HG03095 (cell line): ENCODE measurements around the gene PFKFB3.
"Not testable (repeated sequence)": the region's sequence is repeated elsewhere in the genome, so short reads cannot be mapped to it uniquely, and the experiment has no call there.

Experiments
- ATAC-seq: cut with Tn5 transposase; IDR thresholded peaks from one replicate; pipeline ENCODE4 v1.9.1; 2021; ENCODE audit warnings: moderate library complexity; ENCODE audit not compliant: unreplicated experiment

PFKFB3 gene

DNA sequence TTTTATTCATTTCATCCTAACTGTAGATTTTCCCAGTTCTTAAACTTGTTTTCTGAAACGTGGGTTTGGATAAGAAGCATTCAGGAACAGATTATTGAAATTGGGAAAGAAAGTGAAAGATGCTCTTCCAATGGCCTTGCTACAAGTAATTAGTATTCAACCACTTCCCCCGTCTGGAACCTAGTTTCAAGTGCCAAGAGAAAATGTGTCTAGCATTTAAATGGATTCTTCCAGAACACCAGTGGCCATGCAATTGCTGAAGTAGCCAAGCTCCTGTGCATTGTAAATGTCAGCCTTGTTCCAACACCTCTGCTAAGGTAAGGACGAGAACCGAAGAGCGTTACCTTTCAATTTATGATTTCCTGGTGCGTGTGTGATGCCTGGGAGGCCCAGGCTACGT lies 68.2 kb downstream of the PFKFB3 start:
- no peak for ATAC-seq

DNA sequence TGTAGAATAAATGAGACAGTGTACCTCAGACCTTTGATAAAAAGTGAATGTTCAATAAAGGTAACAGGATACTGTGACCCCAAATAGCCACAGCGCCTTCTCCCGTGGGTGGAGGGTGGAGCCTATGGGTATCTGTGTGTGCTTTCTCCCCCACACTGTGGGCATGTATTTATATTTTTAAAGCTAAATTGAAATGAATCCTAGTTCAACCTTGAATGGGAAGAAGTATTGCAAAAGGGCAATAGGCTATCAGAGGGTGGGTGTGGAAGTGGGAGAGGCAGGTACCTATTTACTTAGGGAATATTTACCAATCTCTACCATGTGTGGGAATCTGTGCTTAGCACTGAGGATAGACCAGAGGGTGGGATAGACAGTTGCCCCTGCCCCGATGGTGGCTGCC lies 68.9 kb downstream of the PFKFB3 start:
- no peak for ATAC-seq

DNA sequence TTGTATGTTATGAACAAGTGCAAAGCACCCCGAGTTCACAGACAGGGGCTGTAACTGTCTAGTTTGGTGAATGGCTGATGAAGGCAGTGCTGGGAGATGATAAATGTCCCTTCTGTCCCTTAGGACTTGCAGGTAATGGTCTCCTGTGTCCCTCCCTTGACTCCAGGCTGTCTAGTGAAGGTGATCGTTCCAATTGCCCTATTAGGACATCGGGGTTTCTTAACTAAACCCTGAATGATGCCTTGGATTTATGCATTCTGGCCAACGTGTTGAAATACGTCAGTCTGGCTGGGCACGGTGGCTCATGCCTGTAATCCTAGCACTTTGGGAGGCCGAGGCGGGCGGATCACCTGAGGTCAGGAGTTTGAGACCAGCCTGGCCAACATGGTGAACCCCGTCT lies 69.4 kb downstream of the PFKFB3 start:
- no peak for ATAC-seq

DNA sequence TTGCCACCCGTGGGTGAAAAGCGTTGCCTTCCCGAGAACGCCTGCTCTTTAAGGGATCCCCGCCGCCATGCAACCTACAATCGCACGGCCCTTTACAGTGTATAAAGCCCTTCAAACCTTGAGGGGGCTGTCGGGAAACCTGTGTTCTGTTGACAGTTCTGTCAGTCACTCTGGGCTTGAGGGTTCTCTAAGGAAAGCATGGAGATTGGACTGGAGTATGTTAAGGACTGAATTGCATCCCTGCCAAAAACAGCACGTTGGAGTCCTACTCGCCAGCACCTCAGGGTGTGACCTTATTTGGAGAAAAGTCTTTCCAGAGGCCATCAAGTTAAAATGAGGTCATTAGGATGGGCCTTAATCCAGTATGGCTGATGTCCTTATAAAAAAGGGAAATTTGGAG lies 70.6 kb downstream of the PFKFB3 start:
- no peak for ATAC-seq

- no peak for ATAC-seq
Observed at GRCh38 chr10:6274040-6274439, 71.3 kb downstream of the PFKFB3 start.

DNA sequence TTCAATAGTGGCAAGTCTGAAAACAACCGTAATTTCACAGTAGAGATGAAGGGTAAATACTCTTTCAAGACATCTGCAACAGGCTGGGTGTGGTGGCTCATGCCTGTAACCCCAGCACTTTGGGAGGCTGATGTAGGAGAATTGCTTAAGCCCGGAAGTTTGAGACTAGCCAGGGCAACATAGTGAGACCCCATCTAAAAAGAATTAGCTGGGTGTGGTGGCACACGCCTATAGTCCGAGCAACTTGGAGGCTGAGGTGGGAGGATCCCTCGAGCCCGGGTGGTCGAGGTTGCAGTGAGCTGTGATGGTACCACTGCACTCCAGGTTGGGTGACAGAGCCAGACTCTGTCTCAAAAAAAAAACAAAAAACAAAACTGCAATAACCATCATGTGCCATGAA lies 71.8 kb downstream of the PFKFB3 start:
- no peak for ATAC-seq

- peak; percentile 54 for ATAC-seq
Observed at GRCh38 chr10:6275022-6275997, 72.6 kb downstream of the PFKFB3 start.

DNA sequence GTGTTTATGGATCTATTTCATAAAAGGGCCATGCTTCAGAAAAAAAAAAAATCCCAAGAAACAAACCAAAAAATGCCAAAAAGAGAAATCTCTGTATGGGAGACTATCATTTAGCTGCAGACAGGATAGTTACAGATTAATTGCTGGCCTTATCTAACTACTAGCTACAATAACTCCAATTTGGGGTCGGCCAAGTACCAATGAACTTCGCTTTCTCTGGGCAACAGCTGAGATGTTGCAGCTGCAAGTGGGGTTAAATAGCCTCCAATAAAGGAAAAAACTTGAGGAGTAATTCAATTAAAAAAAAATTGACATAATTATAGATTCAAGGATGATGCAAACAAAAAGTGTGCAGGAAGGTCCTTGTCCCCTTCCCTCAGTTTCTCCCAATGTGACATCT lies 73.6 kb downstream of the PFKFB3 start:
- ATAC-seq: no peak

GRCh38 chr10:6278519-6279120 lies 75.9 kb downstream of the PFKFB3 start:
- no peak for ATAC-seq

DNA sequence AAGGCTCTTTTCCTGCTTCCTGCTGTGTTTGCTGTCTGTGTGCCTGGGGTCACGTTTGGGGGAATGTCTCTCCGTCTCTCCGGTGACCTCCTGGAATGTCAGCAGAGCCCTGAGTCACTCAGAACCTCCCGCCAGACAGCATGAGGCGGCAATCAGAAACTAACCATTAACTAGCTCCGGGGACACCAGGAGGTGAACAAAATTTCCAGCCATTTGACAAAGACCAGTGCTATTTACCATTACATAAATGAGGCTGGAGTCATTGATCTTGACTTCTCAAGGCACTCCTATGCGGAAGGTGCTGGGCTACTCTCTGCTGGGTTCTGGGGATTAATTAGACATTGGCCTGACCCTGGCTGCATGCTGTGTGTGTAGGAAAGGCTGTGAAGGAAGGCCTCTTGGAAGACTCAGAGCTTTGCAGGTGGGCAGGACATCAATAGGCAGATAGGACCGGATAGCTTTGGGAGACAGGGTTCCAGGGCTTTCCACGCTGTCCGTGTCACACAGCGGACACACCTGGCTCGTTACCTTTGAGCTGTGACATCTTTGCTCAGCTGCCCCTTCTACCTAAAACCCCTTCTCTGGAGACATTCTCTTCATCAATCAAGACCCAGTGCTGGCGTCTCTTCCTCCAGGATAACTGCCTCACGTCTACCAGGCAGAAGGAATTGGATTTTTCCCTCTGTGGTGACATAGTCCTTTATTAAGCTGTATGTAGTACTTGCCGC lies 77.0 kb downstream of the PFKFB3 start:
- ATAC-seq: no peak

GRCh38 chr10:6280291-6280690 lies 77.6 kb downstream of the PFKFB3 start:
- no peak for ATAC-seq

DNA sequence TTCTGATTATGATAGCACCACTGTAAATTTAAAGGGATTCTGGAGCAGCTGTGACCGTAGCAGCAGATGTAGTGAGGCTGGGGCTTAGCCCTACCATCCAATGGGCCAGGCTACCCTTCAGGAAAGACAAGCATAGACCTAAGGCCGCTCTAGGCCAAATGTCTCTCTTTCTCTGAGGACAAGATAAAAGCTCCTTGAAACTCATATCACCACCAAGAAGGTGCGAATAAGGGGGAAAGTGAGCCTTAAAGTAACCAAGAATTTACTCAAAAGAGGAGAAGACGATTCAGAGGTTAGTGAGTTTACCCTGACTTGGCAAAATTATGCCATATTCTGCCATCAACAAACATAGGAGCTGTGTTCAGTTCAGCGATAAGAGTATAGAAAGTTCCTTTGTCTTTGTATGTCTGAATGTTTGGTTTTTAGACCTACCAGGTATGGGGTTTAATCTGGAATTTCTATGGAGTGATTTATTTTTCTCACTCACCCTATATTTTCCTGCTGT lies 79.8 kb downstream of the PFKFB3 start:
- no peak for ATAC-seq

DNA sequence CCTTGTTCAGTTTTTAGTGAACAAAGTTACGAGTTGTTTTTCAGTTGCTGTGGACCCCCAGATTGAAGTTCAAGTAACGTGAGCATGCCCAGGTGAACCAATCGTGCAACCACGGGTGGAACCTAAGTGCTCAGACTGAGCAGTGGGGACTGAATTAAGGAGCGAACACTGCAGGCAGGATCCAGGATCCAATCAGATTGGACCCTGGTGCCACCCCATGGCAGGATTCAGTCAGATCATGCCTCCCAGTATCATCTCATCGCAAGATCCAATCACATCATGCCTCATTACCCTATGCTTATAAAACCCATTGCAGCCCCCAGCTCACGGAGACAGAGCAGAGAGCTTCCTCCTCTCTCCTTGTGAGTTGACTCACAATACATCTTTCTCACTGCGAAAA lies 80.9 kb downstream of the PFKFB3 start:
- no peak for ATAC-seq

DNA sequence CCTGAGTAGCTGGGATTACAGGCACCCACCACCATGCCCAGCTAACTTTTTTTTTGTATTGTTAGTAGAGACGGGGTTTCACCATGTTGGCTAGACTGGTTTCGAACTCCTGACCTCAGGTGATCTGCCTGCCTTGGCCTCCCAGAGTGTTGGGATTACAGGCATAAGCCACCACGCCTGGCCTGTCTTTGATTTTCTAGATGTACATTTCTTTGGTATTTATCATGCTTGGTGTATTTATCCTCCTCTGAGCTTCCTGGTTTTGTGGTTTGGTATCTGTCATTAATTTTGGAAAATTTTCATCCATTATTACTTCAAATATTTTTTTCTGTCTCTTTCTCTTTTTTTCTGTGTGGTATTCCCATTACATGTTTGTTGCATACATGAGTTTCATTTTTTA lies 87.9 kb downstream of the PFKFB3 start:
- not testable (repeated sequence) for ATAC-seq

DNA sequence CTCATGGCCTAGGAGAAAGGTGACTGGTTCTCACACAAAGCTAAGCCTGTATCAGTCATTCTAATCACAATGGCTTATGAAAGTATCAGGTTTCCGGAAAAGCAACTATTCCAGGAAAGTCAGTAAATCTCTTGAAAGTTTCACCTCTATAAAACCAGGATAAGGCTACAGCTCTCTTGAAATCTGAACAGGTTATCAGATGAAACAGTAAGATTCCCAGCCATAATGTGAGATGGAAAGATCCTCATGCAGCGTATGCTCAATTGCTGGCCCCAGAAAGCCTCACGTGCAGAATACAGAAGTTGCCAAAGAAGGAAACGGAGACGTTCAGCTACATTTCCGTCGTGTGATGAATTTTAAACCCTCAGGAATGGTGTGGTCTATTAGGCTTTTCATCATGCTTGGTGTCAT lies 90.0 kb downstream of the PFKFB3 start:
- ATAC-seq: no peak

- not testable (repeated sequence) for ATAC-seq
Observed at GRCh38 chr10:6296425-6296824, 93.7 kb downstream of the PFKFB3 start.

- ATAC-seq: no peak
Observed at GRCh38 chr10:6296828-6297251, 94.1 kb downstream of the PFKFB3 start.

GRCh38 chr10:6297522-6297921 lies 94.8 kb downstream of the PFKFB3 start:
- ATAC-seq: no peak

GRCh38 chr10:6297951-6298381 lies 95.2 kb downstream of the PFKFB3 start:
- no peak for ATAC-seq

DNA sequence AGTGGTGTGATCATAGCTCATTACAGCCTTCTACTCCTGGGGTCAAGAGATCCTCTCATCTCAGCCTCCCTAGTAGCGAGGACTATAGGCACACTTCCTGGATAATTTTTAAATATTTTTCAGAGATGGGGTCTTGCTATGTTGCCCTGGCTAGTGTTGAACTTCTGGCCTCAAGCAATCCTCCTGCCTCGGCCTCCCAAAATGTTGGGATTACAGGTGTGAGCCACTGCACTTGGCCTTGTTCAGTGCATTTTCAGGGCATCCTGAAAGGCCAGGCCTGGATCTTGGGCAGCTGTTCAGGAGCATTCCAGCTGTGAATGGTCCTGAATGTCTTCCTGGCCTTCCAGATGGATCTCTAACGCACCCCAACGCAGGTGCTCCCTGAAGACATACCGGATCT lies 95.7 kb downstream of the PFKFB3 start:
- ATAC-seq: no peak

DNA sequence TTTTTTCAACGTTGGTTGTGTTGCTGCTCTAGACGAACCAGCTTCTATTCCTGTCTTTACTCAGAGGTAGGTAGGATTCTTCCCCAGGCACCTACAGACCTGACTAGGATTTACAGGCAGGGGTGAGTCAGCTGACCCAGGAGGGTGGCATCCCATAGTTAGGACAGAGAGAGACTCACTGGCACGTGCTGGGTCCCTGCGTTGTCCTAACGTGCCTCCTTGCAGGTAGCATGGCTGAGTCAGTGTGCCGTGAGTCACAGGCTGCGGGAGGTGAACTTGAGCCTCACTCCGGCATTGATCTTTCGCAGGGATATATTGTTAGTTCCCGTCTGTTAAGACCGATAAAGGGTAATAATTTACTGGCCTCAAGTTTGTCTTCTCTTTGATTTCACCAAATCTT lies 96.5 kb downstream of the PFKFB3 start:
- no peak for ATAC-seq
